Activated CD4-positive, alpha-beta T cell treated with anti-CD3 and anti-CD28 coated beads for 24 hours (primary cell): ENCODE measurements around the gene DAGLB.
"Not testable (repeated sequence)": the region's sequence is repeated elsewhere in the genome, so short reads cannot be mapped to it uniquely, and the experiment has no call there.

Experiments
- DNase-seq, 2 donors: peaks; one replicate each; pipeline ENCODE4 v3.0.0-alpha.2; 2020; ENCODE audit warnings: low read depth in 2 of 2

DAGLB gene

GRCh38 chr7:6397759-6398495, 49.8 kb downstream of the DAGLB start:
- not testable (repeated sequence) for DNase-seq

- no peak for DNase-seq
Observed at GRCh38 chr7:6395898-6396595, 51.7 kb downstream of the DAGLB start.

GRCh38 chr7:6394114-6394513, 53.6 kb downstream of the DAGLB start:
- DNase-seq = no peak

- DNase-seq = no peak
Observed at GRCh38 chr7:6393667-6394056, 54.1 kb downstream of the DAGLB start.

- peak in 1 of 2 donors; percentile 20 for DNase-seq
Observed at GRCh38 chr7:6392712-6393666, 54.8 kb downstream of the DAGLB start.

GRCh38 chr7:6389728-6390127, 58.0 kb downstream of the DAGLB start:
- no peak for DNase-seq

- DNase-seq = no peak
Observed at GRCh38 chr7:6387734-6388294, 59.9 kb downstream of the DAGLB start.

- DNase-seq = no peak
Observed at GRCh38 chr7:6386779-6387178, 61.0 kb downstream of the DAGLB start.

- no peak for DNase-seq
Observed at GRCh38 chr7:6385909-6386560, 61.7 kb downstream of the DAGLB start.

- DNase-seq = no peak
Observed at GRCh38 chr7:6385110-6385781, 62.5 kb downstream of the DAGLB start.

- no peak for DNase-seq
Observed at GRCh38 chr7:6384327-6384726, 63.4 kb downstream of the DAGLB start.

- DNase-seq = no peak
Observed at GRCh38 chr7:6382817-6383216, 64.9 kb downstream of the DAGLB start.

GRCh38 chr7:6381846-6382245, 65.9 kb downstream of the DAGLB start:
- not testable (repeated sequence) for DNase-seq

- DNase-seq = no peak
Observed at GRCh38 chr7:6380310-6381095, 67.3 kb downstream of the DAGLB start.

GRCh38 chr7:6379886-6380285, 67.9 kb downstream of the DAGLB start:
- no peak for DNase-seq

GRCh38 chr7:6378556-6378955, 69.2 kb downstream of the DAGLB start:
- not testable (repeated sequence) for DNase-seq

GRCh38 chr7:6376820-6377219, 70.9 kb downstream of the DAGLB start:
- DNase-seq = no peak

- DNase-seq = no peak
Observed at GRCh38 chr7:6375348-6376101, 72.2 kb downstream of the DAGLB start.

- DNase-seq = no peak
Observed at GRCh38 chr7:6367701-6368211, 80.0 kb downstream of the DAGLB start.
